WTC11 (cell line): ENCODE results near the gene CLDN19. TPM values are rescaled to one million over a fixed set of nuclear protein-coding genes. Genes with fewer than 3 reads are reported as not detected.

Source experiments
- ATAC-seq: fragments of 200-7000 bp; cut with Tn5 transposase; 2 replicates; pipeline ENCODE4 v1.10.0; 2021; ENCODE audit warnings: mild to moderate bottlenecking, moderate library complexity
- CTCF ChIA-PET: fragments of 300-600 bp; sonication (Branson Sonifier 250); formaldehyde crosslinking; loops from one replicate; lab custom pipeline; 2021; ENCODE audit warnings: antibody characterized with exemption; lab: Charles Lee
- POLR2A ChIA-PET: fragments of 350-600 bp; sonication (Branson Sonifier 250); formaldehyde crosslinking; loops from one replicate; lab custom pipeline; 2021; ENCODE audit warnings: antibody characterized with exemption; lab: Charles Lee
- DNase-seq: peaks from one replicate; pipeline ENCODE4 v3.0.0; 2021; ENCODE audit warnings: low spot score
- H3K27ac Mint-ChIP-seq: 2 replicates; pipeline ENCODE4 v1.8.0; 2021; ENCODE audit warnings: mixed read lengths
- H3K27me3 Mint-ChIP-seq: 2 replicates; pipeline ENCODE4 v1.8.0; 2021; ENCODE audit warnings: low read depth, mild to moderate bottlenecking, moderate library complexity, mixed read lengths
- H3K36me3 Mint-ChIP-seq: 2 replicates; pipeline ENCODE4 v1.8.0; 2021; ENCODE audit warnings: mixed read lengths
- H3K4me1 Mint-ChIP-seq: 2 replicates; pipeline ENCODE4 v1.8.0; 2022; ENCODE audit warnings: mixed read lengths
- H3K4me3 Mint-ChIP-seq: 2 replicates; pipeline ENCODE4 v1.8.0; 2021; ENCODE audit warnings: mild to moderate bottlenecking, moderate library complexity, mixed read lengths
- H3K9me3 Mint-ChIP-seq: 2 replicates; pipeline ENCODE4 v1.8.0; 2021; ENCODE audit warnings: mixed read lengths
- CREB1 ChIP-seq: sonication (generic); formaldehyde crosslinking; IDR thresholded peaks from 2 replicates; pipeline ENCODE4 v1.8.0; 2023; ENCODE audit warnings: mild to moderate bottlenecking, missing genetic modification reagents
- E2F4 ChIP-seq: sonication (generic); formaldehyde crosslinking; IDR thresholded peaks from 2 replicates; pipeline ENCODE4 v1.8.1; 2022; ENCODE audit warnings: low read depth, mild to moderate bottlenecking, moderate library complexity, missing genetic modification reagents, borderline replicate concordance
- E2F5 ChIP-seq: sonication (generic); formaldehyde crosslinking; IDR thresholded peaks from 2 replicates; pipeline ENCODE4 v1.8.1; 2022; ENCODE audit warnings: mild to moderate bottlenecking, moderate library complexity, missing genetic modification reagents
- GABPB1 ChIP-seq: sonication (generic); formaldehyde crosslinking; IDR thresholded peaks from 2 replicates; pipeline ENCODE4 v1.8.1; 2023; ENCODE audit warnings: mild to moderate bottlenecking, missing genetic modification reagents
- HMGXB4 ChIP-seq: sonication (generic); formaldehyde crosslinking; IDR thresholded peaks from 2 replicates; pipeline ENCODE4 v1.8.1; 2023; ENCODE audit warnings: mild to moderate bottlenecking, moderate library complexity, missing genetic modification reagents
- MYBL2 ChIP-seq: sonication (generic); formaldehyde crosslinking; IDR thresholded peaks from 2 replicates; pipeline ENCODE4 v1.8.1; 2023; ENCODE audit warnings: mild to moderate bottlenecking, moderate library complexity, missing genetic modification reagents
- NFYB ChIP-seq: sonication (generic); formaldehyde crosslinking; conservative IDR thresholded peaks from 2 replicates; pipeline ENCODE4 v1.8.0; 2022; ENCODE audit warnings: low read depth, missing genetic modification reagents
- NR1H2 ChIP-seq: sonication (generic); formaldehyde crosslinking; IDR thresholded peaks from 2 replicates; pipeline ENCODE4 v1.9.0; 2021; ENCODE audit warnings: mild to moderate bottlenecking, moderate library complexity, missing genetic modification reagents
- RELA ChIP-seq: sonication (generic); formaldehyde crosslinking; IDR thresholded peaks from 2 replicates; pipeline ENCODE4 v1.8.1; 2022; ENCODE audit warnings: missing genetic modification reagents, mild to moderate bottlenecking, borderline replicate concordance
- SMAD4 ChIP-seq: sonication (generic); formaldehyde crosslinking; IDR thresholded peaks from 2 replicates; pipeline ENCODE4 v1.8.0; 2022; ENCODE audit warnings: mild to moderate bottlenecking, missing genetic modification reagents
- TEAD1 ChIP-seq: sonication (generic); formaldehyde crosslinking; IDR thresholded peaks from 2 replicates; pipeline ENCODE4 v1.8.0; 2022; ENCODE audit warnings: mild to moderate bottlenecking, missing genetic modification reagents
- USF2 ChIP-seq: sonication (generic); formaldehyde crosslinking; IDR thresholded peaks from 2 replicates; pipeline ENCODE4 v1.8.1; 2023; ENCODE audit warnings: mild to moderate bottlenecking, missing genetic modification reagents, moderate library complexity
- total RNA-seq: library from RNA; stranded (reverse); gene quantifications from 3 replicates; pipeline ENCODE4 v1.2.3, GENCODE V29; 2021
- TF ChIP-seq, protein P1 (sequence below): fragments of 200-600 bp; IDR thresholded peaks from 2 replicates; pipeline ENCODE4 v1.8.0; 2022; ENCODE audit warnings: antibody characterized with exemption
- TF ChIP-seq, protein P2 (sequence below): sonication (generic); formaldehyde crosslinking; IDR thresholded peaks from 2 replicates; pipeline ENCODE4 v1.8.0; 2023; ENCODE audit warnings: mild to moderate bottlenecking, missing genetic modification reagents
- TF ChIP-seq, protein P3 (sequence below): sonication (generic); formaldehyde crosslinking; IDR thresholded peaks from 2 replicates; pipeline ENCODE4 v1.8.1; 2023; ENCODE audit warnings: mild to moderate bottlenecking, missing genetic modification reagents, borderline replicate concordance

Gene CLDN19
- total RNA-seq, 1 experiment from 2014 or later = 8.1 TPM

- TF ChIP-seq, protein P1, sequence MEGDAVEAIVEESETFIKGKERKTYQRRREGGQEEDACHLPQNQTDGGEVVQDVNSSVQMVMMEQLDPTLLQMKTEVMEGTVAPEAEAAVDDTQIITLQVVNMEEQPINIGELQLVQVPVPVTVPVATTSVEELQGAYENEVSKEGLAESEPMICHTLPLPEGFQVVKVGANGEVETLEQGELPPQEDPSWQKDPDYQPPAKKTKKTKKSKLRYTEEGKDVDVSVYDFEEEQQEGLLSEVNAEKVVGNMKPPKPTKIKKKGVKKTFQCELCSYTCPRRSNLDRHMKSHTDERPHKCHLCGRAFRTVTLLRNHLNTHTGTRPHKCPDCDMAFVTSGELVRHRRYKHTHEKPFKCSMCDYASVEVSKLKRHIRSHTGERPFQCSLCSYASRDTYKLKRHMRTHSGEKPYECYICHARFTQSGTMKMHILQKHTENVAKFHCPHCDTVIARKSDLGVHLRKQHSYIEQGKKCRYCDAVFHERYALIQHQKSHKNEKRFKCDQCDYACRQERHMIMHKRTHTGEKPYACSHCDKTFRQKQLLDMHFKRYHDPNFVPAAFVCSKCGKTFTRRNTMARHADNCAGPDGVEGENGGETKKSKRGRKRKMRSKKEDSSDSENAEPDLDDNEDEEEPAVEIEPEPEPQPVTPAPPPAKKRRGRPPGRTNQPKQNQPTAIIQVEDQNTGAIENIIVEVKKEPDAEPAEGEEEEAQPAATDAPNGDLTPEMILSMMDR = no peak
- TF ChIP-seq, all 79 proteins: peak for 0
These were observed 6.5 kb upstream of the CLDN19 start (continued) for GRCh38 chr1:42746436-42747105.

- peaks cover 6% of the 10 kb centered on the region for H3K9me3 Mint-ChIP-seq
- DNase-seq (no peak), ATAC-seq (no peak)
- H3K36me3 Mint-ChIP-seq = peaks cover 31% of the 10 kb centered on the region
- TF ChIP-seq NFYB (CRISPR knock-in tag) (no peak), SMAD4 (no peak), MYBL2 (no peak), CREB1 (CRISPR knock-in tag) (no peak), RELA (CRISPR knock-in tag) (no peak), NR1H2 (CRISPR knock-in tag) (no peak), USF2 (no peak), E2F5 (CRISPR knock-in tag) (no peak), E2F4 (no peak), GABPB1 (CRISPR knock-in tag) (no peak), TEAD1 (CRISPR knock-in tag) (no peak)
- TF ChIP-seq, protein P2, sequence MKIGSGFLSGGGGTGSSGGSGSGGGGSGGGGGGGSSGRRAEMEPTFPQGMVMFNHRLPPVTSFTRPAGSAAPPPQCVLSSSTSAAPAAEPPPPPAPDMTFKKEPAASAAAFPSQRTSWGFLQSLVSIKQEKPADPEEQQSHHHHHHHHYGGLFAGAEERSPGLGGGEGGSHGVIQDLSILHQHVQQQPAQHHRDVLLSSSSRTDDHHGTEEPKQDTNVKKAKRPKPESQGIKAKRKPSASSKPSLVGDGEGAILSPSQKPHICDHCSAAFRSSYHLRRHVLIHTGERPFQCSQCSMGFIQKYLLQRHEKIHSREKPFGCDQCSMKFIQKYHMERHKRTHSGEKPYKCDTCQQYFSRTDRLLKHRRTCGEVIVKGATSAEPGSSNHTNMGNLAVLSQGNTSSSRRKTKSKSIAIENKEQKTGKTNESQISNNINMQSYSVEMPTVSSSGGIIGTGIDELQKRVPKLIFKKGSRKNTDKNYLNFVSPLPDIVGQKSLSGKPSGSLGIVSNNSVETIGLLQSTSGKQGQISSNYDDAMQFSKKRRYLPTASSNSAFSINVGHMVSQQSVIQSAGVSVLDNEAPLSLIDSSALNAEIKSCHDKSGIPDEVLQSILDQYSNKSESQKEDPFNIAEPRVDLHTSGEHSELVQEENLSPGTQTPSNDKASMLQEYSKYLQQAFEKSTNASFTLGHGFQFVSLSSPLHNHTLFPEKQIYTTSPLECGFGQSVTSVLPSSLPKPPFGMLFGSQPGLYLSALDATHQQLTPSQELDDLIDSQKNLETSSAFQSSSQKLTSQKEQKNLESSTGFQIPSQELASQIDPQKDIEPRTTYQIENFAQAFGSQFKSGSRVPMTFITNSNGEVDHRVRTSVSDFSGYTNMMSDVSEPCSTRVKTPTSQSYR (CRISPR knock-in tag) = no peak
- CTCF ChIA-PET = interaction anchor here (1.2 to 1.4 kb wide), 4 partner anchors 12 to 177 kb away, joined by 3 to 11 read pairs (median 5); no protein-coding TSS in a partner anchor
- peaks cover 25% of the 10 kb centered on the region for H3K4me1 Mint-ChIP-seq
- H3K27ac Mint-ChIP-seq = no peak overlapping the region
- H3K27me3 Mint-ChIP-seq = no peaks in the 10 kb centered on the region
- POLR2A ChIA-PET = no interaction called here
- H3K4me3 Mint-ChIP-seq = no peak overlapping the region
These were observed 5.8 kb upstream of the CLDN19 start for GRCh38 chr1:42745851-42746250.

DNA sequence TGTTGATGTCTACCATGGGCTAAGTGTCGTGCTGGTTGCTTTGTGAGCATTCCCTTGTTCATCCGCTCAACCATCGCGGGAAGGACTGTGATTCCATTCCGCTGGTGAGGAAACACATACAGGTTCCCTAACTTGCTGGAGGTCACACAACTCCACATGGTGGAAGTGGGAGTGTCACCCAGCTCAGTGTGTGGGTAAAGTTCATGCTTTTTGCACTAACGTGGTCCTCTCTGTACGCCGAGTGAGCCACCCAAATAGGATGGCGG is 4.0 kb upstream of the CLDN19 start:
- no peak overlapping the region for H3K4me3 Mint-ChIP-seq
- DNase-seq (no peak), ATAC-seq (no peak)
- ChIA-PET POLR2A (no interaction called here), CTCF (no interaction called here)
- H3K9me3 Mint-ChIP-seq = no peaks in the 10 kb centered on the region
- TF ChIP-seq HMGXB4 (no peak), MYBL2 (no peak)
- TF ChIP-seq, protein P3, sequence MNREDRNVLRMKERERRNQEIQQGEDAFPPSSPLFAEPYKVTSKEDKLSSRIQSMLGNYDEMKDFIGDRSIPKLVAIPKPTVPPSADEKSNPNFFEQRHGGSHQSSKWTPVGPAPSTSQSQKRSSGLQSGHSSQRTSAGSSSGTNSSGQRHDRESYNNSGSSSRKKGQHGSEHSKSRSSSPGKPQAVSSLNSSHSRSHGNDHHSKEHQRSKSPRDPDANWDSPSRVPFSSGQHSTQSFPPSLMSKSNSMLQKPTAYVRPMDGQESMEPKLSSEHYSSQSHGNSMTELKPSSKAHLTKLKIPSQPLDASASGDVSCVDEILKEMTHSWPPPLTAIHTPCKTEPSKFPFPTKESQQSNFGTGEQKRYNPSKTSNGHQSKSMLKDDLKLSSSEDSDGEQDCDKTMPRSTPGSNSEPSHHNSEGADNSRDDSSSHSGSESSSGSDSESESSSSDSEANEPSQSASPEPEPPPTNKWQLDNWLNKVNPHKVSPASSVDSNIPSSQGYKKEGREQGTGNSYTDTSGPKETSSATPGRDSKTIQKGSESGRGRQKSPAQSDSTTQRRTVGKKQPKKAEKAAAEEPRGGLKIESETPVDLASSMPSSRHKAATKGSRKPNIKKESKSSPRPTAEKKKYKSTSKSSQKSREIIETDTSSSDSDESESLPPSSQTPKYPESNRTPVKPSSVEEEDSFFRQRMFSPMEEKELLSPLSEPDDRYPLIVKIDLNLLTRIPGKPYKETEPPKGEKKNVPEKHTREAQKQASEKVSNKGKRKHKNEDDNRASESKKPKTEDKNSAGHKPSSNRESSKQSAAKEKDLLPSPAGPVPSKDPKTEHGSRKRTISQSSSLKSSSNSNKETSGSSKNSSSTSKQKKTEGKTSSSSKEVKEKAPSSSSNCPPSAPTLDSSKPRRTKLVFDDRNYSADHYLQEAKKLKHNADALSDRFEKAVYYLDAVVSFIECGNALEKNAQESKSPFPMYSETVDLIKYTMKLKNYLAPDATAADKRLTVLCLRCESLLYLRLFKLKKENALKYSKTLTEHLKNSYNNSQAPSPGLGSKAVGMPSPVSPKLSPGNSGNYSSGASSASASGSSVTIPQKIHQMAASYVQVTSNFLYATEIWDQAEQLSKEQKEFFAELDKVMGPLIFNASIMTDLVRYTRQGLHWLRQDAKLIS (CRISPR knock-in tag) = no peak
- peaks cover 40% of the 10 kb centered on the region for H3K4me1 Mint-ChIP-seq
- no peaks in the 10 kb centered on the region for H3K27me3 Mint-ChIP-seq
- no peak overlapping the region for H3K27ac Mint-ChIP-seq
- peaks cover 20% of the 10 kb centered on the region for H3K36me3 Mint-ChIP-seq
